Body of pancreas (tissue), 4 donors: ENCODE data around the gene NF1. TPM values are rescaled to one million over a fixed set of nuclear protein-coding genes. Genes with fewer than 3 reads are reported as not detected.
A peak's percentile ranks its signal among the peaks of the same experiment; 100 is the strongest.

ENCODE experiments used
- ATAC-seq: fragments of 150-250 bp; one replicate; pipeline ENCODE4 v1.9.1; 2016
- DNase-seq, 4 donors: peaks; one replicate each; pipeline ENCODE4 v3.0.0-alpha.2; 2019
- H3K27ac ChIP-seq, 4 donors: fragments of 200-600 bp; sonication (generic); 1 replicate in 3 of 4; 2 replicates in 1 of 4; pipeline versions ENCODE4 v1.5.1 to v1.6.1; 2016 to 2019; ENCODE audit warnings: mild to moderate bottlenecking in 1 of 4, mixed read lengths in 1 of 4, moderate library complexity in 1 of 4
- H3K27me3 ChIP-seq, 2 donors: fragments of 200-600 bp; sonication (generic); one replicate each; pipeline ENCODE4 v1.6.0; 2016; ENCODE audit warnings: mild to moderate bottlenecking in 1 of 2
- H3K36me3 ChIP-seq, 2 donors: fragments of 200-600 bp; sonication (generic); replicated peaks in 1 of 2; 2 replicates each; pipeline ENCODE4 v1.5.1; 2016; ENCODE audit warnings: low read depth in 2 of 2; ENCODE audit not compliant: insufficient read depth in 1 of 2
- H3K4me1 ChIP-seq: fragments of 200-600 bp; sonication (generic); one replicate; pipeline ENCODE4 v1.6.0; 2016
- H3K4me3 ChIP-seq, 2 donors: fragments of 200-600 bp; sonication (generic); 1 replicate in 1 of 2; 2 replicates in 1 of 2; pipeline ENCODE4 v1.5.1; 2016 to 2019
- H3K9me3 ChIP-seq, 3 donors: fragments of 200-600 bp; sonication (generic); 1 replicate in 2 of 3; 2 replicates in 1 of 3; pipeline ENCODE4 v1.5.1; 2016
- CTCF ChIP-seq, 7 experiments: fragments of 450-650 bp in 4 of 7; fragments of 200-600 bp in 3 of 7; sonication (generic) in 3 of 7; IDR thresholded peaks; one replicate each; pipeline ENCODE4 v1.5.1; 2016 to 2019; ENCODE audit warnings: antibody characterized with exemption in 7 of 7
- POLR2A ChIP-seq, 3 donors: fragments of 450-650 bp; IDR thresholded peaks; one replicate each; pipeline ENCODE4 v1.6.1; 2016; ENCODE audit warnings: antibody characterized with exemption in 3 of 3, mild to moderate bottlenecking in 2 of 3
- WGBS, 2 donors: methylation state at CpG; one replicate each; pipeline ENCODE4 v1.1.5; 2017; 5-methylcytosine and 5-hydroxymethylcytosine counted together
- intact Hi-C: fragments of 100-400 bp; cut with DNase I; formaldehyde crosslinking; loops from one replicate; pipeline ENCODE4 v1.15.1; 2023
- total RNA-seq, 2 donors: library from RNA; depleted of rRNA; stranded (reverse); fragments of >200 nt; gene quantifications; one replicate each; pipeline ENCODE4 v1.1.0, GENCODE V29; 2016

The NF1 gene
- total RNA-seq, 2 donors from 2014 or later: 54.7 to 57.1 TPM

- no peak for DNase-seq
- Histone ChIP-seq H3K36me3 (no peaks in the 10 kb centered on the region), H3K9me3 (no peaks in the 10 kb centered on the region), H3K4me1 (no peaks in the 10 kb centered on the region), H3K4me3 (no peak overlapping the region), H3K27me3 (no peaks in the 10 kb centered on the region), H3K27ac (no peak overlapping the region)
- TF ChIP-seq POLR2A (IDR thresholded peaks at IDR 0.05) (no peak), CTCF (IDR thresholded peaks at IDR 0.05) (no peak)
- intact Hi-C loops: no loop called here
- no peak for ATAC-seq
- WGBS, 2 donors: 99% methylated on average over 4 of the region's 4 CpGs
Observed at GRCh38 chr17:31366088-31366487, 271.3 kb downstream of the NF1 start.

GRCh38 chr17:31369266-31369665 is 274.5 kb downstream of the NF1 start:
- ATAC-seq: no peak
- DNase-seq: no peak
- Histone ChIP-seq H3K4me1 (no peaks in the 10 kb centered on the region), H3K27ac (no peak overlapping the region), H3K4me3 (no peak overlapping the region), H3K27me3 (no peaks in the 10 kb centered on the region), H3K36me3 (no peaks in the 10 kb centered on the region), H3K9me3 (no peaks in the 10 kb centered on the region)
- intact Hi-C loops: no loop called here
- TF ChIP-seq CTCF (IDR thresholded peaks at IDR 0.05) (no peak), POLR2A (IDR thresholded peaks at IDR 0.05) (no peak)

- Histone ChIP-seq H3K4me1 (no peaks in the 10 kb centered on the region), H3K9me3 (no peaks in the 10 kb centered on the region), H3K4me3 (no peak overlapping the region), H3K27me3 (no peaks in the 10 kb centered on the region), H3K27ac (no peak overlapping the region), H3K36me3 (no peaks in the 10 kb centered on the region)
- ATAC-seq (no peak), DNase-seq (no peak)
- intact Hi-C loops: no loop called here
- no peak for TF ChIP-seq POLR2A (IDR thresholded peaks at IDR 0.05)
- TF ChIP-seq CTCF (IDR thresholded peaks at IDR 0.05): no peak
- WGBS, 2 donors: 62 to 63% methylated on average over 4 of the region's 4 CpGs
Observed at GRCh38 chr17:31371511-31372097, 276.8 kb downstream of the NF1 start.

- H3K27ac ChIP-seq: no peak overlapping the region
- H3K4me3 ChIP-seq: no peak overlapping the region
- intact Hi-C loops: no loop called here
- DNase-seq (peak in 1 of 4 donors; percentile 30), ATAC-seq (no peak)
- H3K4me1 ChIP-seq: no peaks in the 10 kb centered on the region
- H3K36me3 ChIP-seq: no peaks in the 10 kb centered on the region
- no peak for TF ChIP-seq POLR2A (IDR thresholded peaks at IDR 0.05)
- TF ChIP-seq CTCF (IDR thresholded peaks at IDR 0.05): peak in 5 of 7 experiments; percentile 9 to 43 (median 27)
- 87 to 89% methylated on average over 10 of the region's 10 CpGs for WGBS, 2 donors
- no peaks in the 10 kb centered on the region for H3K9me3 ChIP-seq
- H3K27me3 ChIP-seq: no peaks in the 10 kb centered on the region
Observed at GRCh38 chr17:31373150-31374093, 278.6 kb downstream of the NF1 start.
